HEK293T (cell line): Measurements from ENCODE around the gene LAMA3.
A peak's percentile ranks its signal among the peaks of the same experiment; 100 is the strongest.

Experiments used
- CTCF ChIA-PET: fragments of 350-600 bp; formaldehyde crosslinking; extraction: SDS; loops from one replicate; lab custom pipeline; 2021; ENCODE audit warnings: antibody characterized with exemption, inconsistent platforms; lab: Yijun Ruan, JAX
- POLR2A ChIA-PET: fragments of 350-600 bp; formaldehyde crosslinking; extraction: SDS; loops from one replicate; lab custom pipeline; 2020; ENCODE audit warnings: antibody characterized with exemption, inconsistent platforms; lab: Yijun Ruan, JAX
- DNase-seq: peaks from one replicate; pipeline ENCODE4 v3.0.0; 2012; ENCODE audit warnings: mixed read lengths; ENCODE audit errors: extremely low spot score
- ARNT ChIP-seq: fragments of 450-650 bp; IDR thresholded peaks from 2 replicates; pipeline ENCODE4 v1.6.1; 2017; ENCODE audit warnings: mild to moderate bottlenecking
- BHLHE40 ChIP-seq: fragments of 450-650 bp; IDR thresholded peaks from 2 replicates; pipeline ENCODE4 v1.6.1; 2016; ENCODE audit warnings: mild to moderate bottlenecking, moderate library complexity, borderline replicate concordance
- CTBP1 ChIP-seq: fragments of 450-650 bp; IDR thresholded peaks from 2 replicates; pipeline ENCODE4 v1.6.1; 2016; ENCODE audit warnings: borderline replicate concordance
- ELF4 ChIP-seq: fragments of 450-650 bp; IDR thresholded peaks from 2 replicates; pipeline ENCODE4 v1.6.1; 2017; ENCODE audit warnings: antibody characterized with exemption
- FOXA1 ChIP-seq: fragments of 450-650 bp; IDR thresholded peaks from 2 replicates; pipeline ENCODE4 v1.6.1; 2016; ENCODE audit warnings: mild to moderate bottlenecking
- FOXK2 ChIP-seq: fragments of 450-650 bp; IDR thresholded peaks from 2 replicates; pipeline ENCODE4 v1.6.1; 2016; ENCODE audit warnings: mild to moderate bottlenecking
- FOXM1 ChIP-seq: fragments of 450-650 bp; IDR thresholded peaks from 2 replicates; pipeline ENCODE4 v1.6.1; 2017; ENCODE audit warnings: mild to moderate bottlenecking, borderline replicate concordance
- HDGF ChIP-seq: fragments of 450-650 bp; IDR thresholded peaks from 2 replicates; pipeline ENCODE4 v1.6.1; 2017; ENCODE audit warnings: antibody characterized with exemption, borderline replicate concordance
- L3MBTL2 ChIP-seq: fragments of 450-650 bp; conservative IDR thresholded peaks from 2 replicates; pipeline ENCODE4 v1.6.1; 2016; ENCODE audit warnings: mild to moderate bottlenecking
- LEF1 ChIP-seq: fragments of 450-650 bp; IDR thresholded peaks from 2 replicates; pipeline ENCODE4 v1.6.1; 2017; ENCODE audit warnings: mild to moderate bottlenecking, borderline replicate concordance
- NFRKB ChIP-seq: fragments of 450-650 bp; IDR thresholded peaks from 2 replicates; pipeline ENCODE4 v1.6.1; 2016; ENCODE audit warnings: mild to moderate bottlenecking, moderate library complexity
- SP1 ChIP-seq: fragments of 450-650 bp; IDR thresholded peaks from 2 replicates; pipeline ENCODE4 v1.6.1; 2017
- SUZ12 ChIP-seq: fragments of 450-650 bp; IDR thresholded peaks from 2 replicates; pipeline ENCODE4 v1.6.1; 2016; ENCODE audit warnings: mild to moderate bottlenecking
- TARDBP ChIP-seq: fragments of 450-650 bp; IDR thresholded peaks from 2 replicates; pipeline ENCODE4 v1.6.1; 2016
- ZNF384 ChIP-seq: fragments of 450-650 bp; IDR thresholded peaks from 2 replicates; pipeline ENCODE4 v1.6.1; 2016
- TF ChIP-seq, protein P1 (sequence below): fragments of 450-650 bp; IDR thresholded peaks from 2 replicates; pipeline ENCODE4 v1.6.1; 2016

LAMA3 gene

DNA sequence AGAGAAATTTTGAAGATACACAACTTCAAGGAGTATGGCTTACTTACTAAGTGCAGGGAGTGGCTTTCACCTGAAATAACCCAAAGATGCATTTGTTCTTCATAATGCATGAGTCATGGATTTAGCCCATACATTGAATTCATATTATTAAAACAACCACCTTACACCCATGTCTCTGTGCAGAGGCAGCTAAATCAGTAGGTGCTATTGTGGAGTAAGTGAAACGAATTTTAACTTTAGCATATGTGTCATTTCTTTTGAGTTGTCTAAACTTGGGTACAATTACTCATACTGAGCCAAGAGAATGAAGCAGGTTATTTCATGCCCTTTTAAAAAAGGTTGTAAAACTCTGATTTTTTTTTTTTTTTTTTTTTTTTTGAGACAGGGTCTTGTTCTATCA lies 15.5 kb upstream of the LAMA3 start:
- DNase-seq, result no peak
- POLR2A ChIA-PET, result no interaction called here
- CTCF ChIA-PET, result no interaction called here
- TF ChIP-seq FOXM1 (no peak), FOXK2 (no peak), L3MBTL2 (no peak), SP1 (no peak), ZNF384 (no peak), SUZ12 (no peak), TARDBP (no peak), NFRKB (no peak), BHLHE40 (no peak), CTBP1 (no peak), ARNT (no peak), HDGF (no peak), LEF1 (no peak), ELF4 (no peak), FOXA1 (no peak)
- TF ChIP-seq, protein P1, sequence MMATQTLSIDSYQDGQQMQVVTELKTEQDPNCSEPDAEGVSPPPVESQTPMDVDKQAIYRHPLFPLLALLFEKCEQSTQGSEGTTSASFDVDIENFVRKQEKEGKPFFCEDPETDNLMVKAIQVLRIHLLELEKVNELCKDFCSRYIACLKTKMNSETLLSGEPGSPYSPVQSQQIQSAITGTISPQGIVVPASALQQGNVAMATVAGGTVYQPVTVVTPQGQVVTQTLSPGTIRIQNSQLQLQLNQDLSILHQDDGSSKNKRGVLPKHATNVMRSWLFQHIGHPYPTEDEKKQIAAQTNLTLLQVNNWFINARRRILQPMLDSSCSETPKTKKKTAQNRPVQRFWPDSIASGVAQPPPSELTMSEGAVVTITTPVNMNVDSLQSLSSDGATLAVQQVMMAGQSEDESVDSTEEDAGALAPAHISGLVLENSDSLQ, result no peak

DNA sequence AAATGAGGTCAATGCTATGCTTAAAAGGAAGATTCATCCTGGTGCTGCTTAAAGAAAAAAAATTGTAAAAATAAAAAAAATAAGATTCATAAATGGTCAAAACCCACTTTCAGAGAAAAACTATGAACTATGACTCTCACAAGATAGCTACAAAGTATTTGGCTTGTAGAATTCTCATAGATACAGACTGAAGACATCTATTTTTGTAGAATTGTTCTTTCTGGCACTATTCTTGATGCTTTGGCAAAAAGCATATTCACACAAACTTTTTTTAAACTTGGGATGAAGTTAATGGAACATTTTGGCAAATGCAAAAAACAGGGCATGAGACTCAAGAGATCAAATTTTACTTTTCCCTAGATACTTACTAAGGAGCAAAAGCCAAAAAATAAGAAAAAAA lies 14.0 kb upstream of the LAMA3 start:
- ChIA-PET CTCF (no interaction called here), POLR2A (no interaction called here)
- no peak for DNase-seq
- no peak for TF ChIP-seq SUZ12

DNA sequence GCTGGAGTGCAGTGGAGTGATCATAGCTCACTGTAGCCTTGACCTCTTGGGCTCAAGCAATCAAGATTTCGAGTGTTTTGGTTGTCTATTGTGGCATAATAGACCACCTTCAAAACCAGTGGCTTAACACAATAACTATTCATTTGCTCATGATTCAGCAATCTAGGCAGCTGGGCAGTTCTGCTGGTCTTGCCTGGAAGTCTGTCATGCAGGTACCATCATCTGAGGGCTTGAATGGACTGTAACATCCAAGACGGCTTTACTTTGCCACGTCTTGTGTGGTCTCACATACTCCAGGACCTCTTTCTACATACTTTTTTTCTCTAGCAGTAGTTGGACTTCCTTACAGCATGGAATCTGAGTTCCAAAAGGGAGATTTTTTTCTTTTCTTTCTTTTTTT lies 13.4 kb upstream of the LAMA3 start:
- no peak for DNase-seq
- POLR2A ChIA-PET, result no interaction called here
- TF ChIP-seq LEF1, result no peak
- no peak for TF ChIP-seq HDGF
- TF ChIP-seq SUZ12, result no peak
- TF ChIP-seq NFRKB, result no peak
- TF ChIP-seq TARDBP, result no peak
- TF ChIP-seq ZNF384, result no peak
- no peak for TF ChIP-seq FOXM1
- CTCF ChIA-PET, result interaction anchor here (0.9 kb wide), 1 partner anchor 242 kb away, joined by 3 read pairs; no protein-coding TSS in a partner anchor

DNA sequence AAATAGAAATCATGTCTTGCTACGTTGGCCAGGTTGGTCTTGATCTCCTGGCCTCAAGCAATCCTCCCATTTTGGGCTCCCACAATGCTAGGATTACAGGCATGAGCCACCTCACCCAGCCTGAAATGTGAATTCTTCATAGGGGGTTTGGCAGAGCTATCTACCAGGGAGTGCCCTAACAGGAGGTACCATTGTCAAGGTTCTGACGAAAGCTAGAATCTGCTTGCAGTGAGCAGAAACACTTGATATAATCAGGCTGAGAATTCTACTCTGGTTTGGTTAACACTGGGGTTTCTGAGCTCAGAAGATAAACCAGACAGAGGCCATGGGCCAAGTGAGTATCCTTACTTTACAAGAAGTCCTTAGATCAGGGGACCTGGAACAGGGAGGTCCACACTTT lies 7.2 kb upstream of the LAMA3 start:
- DNase-seq, result no peak
- POLR2A ChIA-PET, result interaction anchor here (0.9 kb wide), 1 partner anchor 13 kb away, joined by 3 read pairs; no protein-coding TSS in a partner anchor
- TF ChIP-seq BHLHE40, result no peak
- TF ChIP-seq ELF4, result no peak
- CTCF ChIA-PET, result interaction anchor here (0.9 kb wide), 1 partner anchor 13 kb away, joined by 3 read pairs; no protein-coding TSS in a partner anchor

DNA sequence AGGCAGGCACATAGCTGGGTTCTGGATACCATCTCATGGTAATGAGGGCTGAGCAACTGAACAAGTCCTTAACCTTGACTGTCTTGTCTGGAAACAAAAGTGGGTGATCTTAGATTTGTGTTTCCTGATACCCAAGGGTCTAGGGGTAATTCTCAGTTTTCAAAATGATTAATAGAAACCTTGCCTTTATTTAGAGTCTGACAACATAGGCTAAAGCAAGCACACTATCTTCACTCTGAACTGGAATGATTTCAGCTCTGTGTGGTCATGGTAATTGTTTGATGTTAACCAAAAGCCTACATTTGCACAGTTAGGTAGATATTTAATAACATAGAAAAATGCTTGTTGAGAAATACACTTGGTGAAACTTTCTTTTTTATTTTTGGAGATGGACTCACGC lies 6.8 kb upstream of the LAMA3 start:
- POLR2A ChIA-PET, result interaction anchor here (0.9 kb wide), 1 partner anchor 13 kb away, joined by 3 read pairs; no protein-coding TSS in a partner anchor
- no peak for DNase-seq
- no peak for TF ChIP-seq SUZ12
- no peak for TF ChIP-seq ARNT
- TF ChIP-seq CTBP1, result no peak
- TF ChIP-seq TARDBP, result no peak
- TF ChIP-seq ELF4, result no peak
- TF ChIP-seq NFRKB, result no peak
- TF ChIP-seq FOXA1, result no peak
- CTCF ChIA-PET, result interaction anchor here (0.7 to 0.9 kb wide), 2 partner anchors 12 to 1606 kb away, joined by 3 read pairs; no protein-coding TSS in a partner anchor

DNA sequence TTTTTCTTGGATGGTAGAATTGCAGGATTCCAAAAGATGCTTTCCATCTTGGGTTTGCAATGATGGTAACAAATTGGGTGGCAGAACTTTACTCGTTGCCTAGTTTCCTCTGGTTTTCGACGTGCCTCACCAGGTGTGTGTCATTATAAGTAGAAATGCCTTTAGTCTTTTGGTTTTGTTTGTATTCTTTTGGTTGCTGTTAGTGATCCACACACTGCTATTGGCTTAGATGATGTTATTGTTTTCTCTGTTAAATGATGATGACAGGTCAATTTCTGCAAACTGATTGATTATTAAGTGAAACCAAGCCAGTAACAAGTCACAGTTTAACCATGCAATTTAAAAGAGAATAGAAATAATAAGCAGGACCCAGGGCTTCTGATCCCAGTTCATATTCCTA lies 6.1 kb upstream of the LAMA3 start:
- no peak for TF ChIP-seq SP1
- TF ChIP-seq ARNT, result no peak
- TF ChIP-seq TARDBP, result no peak
- no peak for TF ChIP-seq ELF4
- TF ChIP-seq, protein P1, result no peak
- no peak for TF ChIP-seq FOXM1
- TF ChIP-seq LEF1, result no peak
- no peak for TF ChIP-seq SUZ12
- no peak for TF ChIP-seq CTBP1
- TF ChIP-seq L3MBTL2, result no peak
- no peak for TF ChIP-seq FOXK2
- TF ChIP-seq NFRKB, result no peak
- TF ChIP-seq BHLHE40, result no peak
- TF ChIP-seq FOXA1, result no peak
- no peak for TF ChIP-seq HDGF
- TF ChIP-seq ZNF384, result no peak
- DNase-seq, result no peak
- POLR2A ChIA-PET, result no interaction called here
- CTCF ChIA-PET, result interaction anchor here (0.7 to 0.8 kb wide), 2 partner anchors 12 to 1607 kb away, joined by 3 read pairs; no protein-coding TSS in a partner anchor

DNA sequence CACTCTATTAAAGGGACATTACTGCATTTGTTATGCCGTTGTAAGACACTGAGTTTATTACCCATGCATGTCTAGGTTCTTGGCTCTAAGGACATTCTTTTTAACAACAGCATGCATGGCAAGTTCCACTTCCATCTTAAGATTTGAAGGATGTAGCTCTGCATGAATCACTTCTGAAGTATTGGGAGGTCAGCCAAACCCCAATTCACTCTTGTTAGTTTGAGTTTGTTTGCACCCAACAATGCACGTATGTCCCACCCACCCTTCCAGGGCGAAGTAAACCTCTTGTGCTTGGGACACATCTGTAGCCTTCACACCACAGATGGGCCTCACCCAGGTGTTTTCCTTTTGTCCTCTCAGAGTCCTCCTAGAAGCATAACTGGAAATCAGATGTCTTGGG lies 5.6 kb upstream of the LAMA3 start:
- DNase-seq, result no peak
- POLR2A ChIA-PET, result no interaction called here
- TF ChIP-seq L3MBTL2, result peak; percentile 27
- TF ChIP-seq SUZ12, result no peak
- CTCF ChIA-PET, result interaction anchor here (0.8 to 1.6 kb wide), 2 partner anchors 11 to 19 kb away, joined by 3 to 6 read pairs; no protein-coding TSS in a partner anchor
